OCI-M2 (cell line): ENCODE data around the gene MAVS.

Experiments used
- DNase-seq: peaks from one replicate; lab custom pipeline; 2025; ENCODE audit not compliant: unreplicated experiment; lab: John Stamatoyannopoulos, UW

The MAVS gene

DNA sequence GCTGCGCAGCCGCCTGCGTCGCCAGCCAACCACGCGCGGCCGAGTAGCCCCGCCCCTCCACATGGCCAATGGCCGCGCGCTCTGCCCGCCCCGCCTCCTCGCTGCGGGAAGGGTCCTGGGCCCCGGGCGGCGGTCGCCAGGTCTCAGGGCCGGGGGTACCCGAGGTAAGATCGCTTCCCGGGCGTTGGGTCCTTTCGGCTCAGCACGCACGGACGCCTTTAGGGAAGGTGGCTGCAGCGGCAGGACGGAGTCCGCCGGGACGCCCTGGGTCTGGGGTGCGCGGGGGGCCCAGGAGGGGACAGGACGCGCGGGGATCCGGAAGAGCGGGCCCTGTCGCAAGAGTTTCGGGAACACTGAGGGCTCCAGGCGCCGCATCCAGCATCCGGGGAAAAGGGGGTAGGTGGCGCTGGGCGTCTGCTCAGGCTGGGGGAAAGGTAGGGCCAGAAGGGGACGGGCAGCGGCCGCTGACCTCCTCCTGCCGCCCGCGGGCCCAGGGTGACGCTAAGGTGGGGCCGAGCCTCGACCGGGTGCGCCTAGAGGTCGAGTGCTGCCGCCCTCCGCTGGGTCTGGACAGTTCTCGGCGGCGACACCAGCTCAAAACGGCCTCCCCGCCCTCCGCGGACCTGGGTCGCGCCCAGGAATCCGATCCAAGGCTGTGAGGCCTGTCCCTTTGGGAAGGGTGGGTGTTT is at the start of gene MAVS:
TSS of gene MAVS (plus strand) at position 95 of the 689 bp plus-strand sequence. CDS start 7,791 bp downstream, outside the sequence.
- DNase-seq, result no peak

DNA sequence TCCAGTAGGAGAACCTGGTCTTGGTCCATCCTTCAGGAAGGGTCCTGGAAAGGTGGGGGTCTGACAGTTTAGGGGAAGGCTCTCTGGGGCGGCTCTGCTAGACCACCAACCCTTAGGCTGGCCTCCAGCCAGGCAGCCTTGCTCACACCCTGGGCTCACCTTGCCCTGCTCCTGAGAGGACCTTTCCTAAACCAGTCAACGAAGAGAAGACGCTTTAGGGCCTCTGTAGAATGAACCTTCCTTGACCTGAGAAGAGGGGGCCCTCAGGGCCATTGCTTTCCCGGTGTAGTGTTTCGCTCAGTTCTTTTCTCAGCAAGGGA is 49.4 kb upstream of the MAVS start:
- no peak for DNase-seq

GRCh38 chr20:3797592-3798372 is 48.9 kb upstream of the MAVS start:
- no peak for DNase-seq

GRCh38 chr20:3798373-3798768 is 48.3 kb upstream of the MAVS start:
- DNase-seq, result no peak

DNA sequence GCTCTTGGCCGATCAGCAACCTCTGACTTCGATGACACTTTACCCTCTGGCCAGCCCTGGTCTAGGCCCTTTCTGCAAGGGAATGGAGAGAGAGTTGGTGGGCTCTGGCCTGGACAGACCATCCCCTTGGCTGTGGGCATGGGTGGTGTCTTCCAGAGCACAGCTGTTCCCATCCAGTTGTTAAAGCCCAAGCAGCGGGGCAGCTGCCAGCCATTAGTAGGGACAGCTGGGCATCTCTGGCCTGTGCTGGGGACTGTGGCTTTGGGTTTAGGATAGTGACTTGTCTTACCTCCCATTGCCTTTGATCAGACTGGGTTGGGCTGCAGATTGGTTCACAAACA is 47.8 kb upstream of the MAVS start:
- no peak for DNase-seq

GRCh38 chr20:3800256-3800877 is 46.3 kb upstream of the MAVS start:
- no peak for DNase-seq

GRCh38 chr20:3800878-3801260 is 45.8 kb upstream of the MAVS start:
- DNase-seq, result no peak

GRCh38 chr20:3801299-3801698 is 45.3 kb upstream of the MAVS start:
- DNase-seq, result no peak

GRCh38 chr20:3801846-3802245 is 44.8 kb upstream of the MAVS start:
- no peak for DNase-seq

GRCh38 chr20:3802524-3803239 is 44.0 kb upstream of the MAVS start:
- DNase-seq, result no peak

- no peak for DNase-seq
Measured at GRCh38 chr20:3803289-3803688, 43.3 kb upstream of the MAVS start.

DNA sequence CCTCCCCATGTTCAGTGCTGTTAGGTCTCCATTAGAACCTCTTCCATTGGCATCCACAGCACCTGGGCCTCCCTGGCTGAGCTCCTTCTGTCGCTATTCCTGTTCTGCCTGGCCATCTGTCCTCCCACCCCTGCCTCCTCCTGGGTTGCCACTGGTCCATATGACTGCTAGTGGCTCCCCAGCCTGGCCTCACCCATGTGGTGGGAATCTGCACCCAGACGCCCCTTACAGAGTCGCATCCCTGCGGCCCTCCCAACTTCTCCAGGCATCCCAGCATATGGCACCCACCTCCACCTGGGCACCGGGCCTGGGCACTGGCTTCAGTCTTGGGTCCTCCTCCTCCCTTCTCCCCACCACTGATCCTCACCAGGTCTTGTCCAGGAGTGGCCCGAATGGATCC is 42.8 kb upstream of the MAVS start:
- DNase-seq, result no peak

GRCh38 chr20:3804254-3804751 is 42.3 kb upstream of the MAVS start:
- DNase-seq, result no peak

DNA sequence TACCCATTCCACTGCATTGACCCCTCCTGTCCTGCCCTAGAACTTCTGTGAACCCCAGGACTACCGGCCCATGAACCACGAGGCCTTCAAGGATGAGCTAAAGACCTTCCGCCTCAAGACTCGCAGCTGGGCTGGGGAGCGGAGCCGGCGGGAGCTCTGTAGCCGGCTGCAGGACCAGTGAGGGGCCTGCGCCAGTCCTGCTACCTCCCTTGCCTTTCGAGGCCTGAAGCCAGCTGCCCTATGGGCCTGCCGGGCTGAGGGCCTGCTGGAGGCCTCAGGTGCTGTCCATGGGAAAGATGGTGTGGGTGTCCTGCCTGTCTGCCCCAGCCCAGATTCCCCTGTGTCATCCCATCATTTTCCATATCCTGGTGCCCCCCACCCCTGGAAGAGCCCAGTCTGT is 41.9 kb upstream of the MAVS start:
- no peak for DNase-seq

DNA sequence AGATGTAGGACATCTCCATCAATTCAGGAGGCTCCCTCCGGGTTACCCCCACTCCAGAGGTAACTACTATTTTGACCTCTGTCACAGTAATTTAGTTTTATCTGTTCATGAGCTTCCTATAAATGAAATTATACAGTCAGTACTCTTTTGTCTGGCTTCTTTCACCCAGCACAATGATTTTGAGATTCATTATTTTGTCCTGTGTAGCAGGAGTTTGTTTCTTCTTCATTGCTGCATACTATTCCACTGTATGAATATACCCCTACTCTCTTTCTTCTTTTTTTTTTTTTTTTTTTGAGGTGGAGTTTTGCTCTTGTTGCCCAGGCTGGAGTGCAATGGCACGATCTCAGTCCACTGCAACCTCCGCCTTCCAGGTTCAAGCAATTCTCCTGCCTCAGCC is 38.1 kb upstream of the MAVS start:
- DNase-seq, result no peak

GRCh38 chr20:3811467-3812258 is 35.0 kb upstream of the MAVS start:
- DNase-seq, result no peak

DNA sequence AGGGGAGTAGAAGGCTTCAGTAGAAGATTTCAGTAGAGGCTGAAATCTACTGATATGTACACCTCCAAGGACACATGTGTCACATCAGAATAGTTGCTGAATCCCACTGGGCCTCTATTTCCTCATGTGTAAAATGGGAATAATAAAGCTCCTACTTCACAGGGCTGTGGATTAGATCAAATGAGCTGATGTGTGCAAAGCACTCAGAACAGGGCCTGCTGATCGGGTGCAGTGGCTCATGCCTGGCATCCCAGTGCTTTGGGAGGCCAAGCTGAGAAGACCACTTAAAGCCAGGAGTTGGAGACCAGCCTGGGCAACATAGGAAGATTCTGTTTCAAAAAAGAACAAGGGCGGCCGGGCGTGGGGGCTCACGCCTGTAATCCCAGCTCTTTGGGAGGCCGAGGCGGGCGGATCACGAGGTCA is 34.4 kb upstream of the MAVS start:
- no peak for DNase-seq

DNA sequence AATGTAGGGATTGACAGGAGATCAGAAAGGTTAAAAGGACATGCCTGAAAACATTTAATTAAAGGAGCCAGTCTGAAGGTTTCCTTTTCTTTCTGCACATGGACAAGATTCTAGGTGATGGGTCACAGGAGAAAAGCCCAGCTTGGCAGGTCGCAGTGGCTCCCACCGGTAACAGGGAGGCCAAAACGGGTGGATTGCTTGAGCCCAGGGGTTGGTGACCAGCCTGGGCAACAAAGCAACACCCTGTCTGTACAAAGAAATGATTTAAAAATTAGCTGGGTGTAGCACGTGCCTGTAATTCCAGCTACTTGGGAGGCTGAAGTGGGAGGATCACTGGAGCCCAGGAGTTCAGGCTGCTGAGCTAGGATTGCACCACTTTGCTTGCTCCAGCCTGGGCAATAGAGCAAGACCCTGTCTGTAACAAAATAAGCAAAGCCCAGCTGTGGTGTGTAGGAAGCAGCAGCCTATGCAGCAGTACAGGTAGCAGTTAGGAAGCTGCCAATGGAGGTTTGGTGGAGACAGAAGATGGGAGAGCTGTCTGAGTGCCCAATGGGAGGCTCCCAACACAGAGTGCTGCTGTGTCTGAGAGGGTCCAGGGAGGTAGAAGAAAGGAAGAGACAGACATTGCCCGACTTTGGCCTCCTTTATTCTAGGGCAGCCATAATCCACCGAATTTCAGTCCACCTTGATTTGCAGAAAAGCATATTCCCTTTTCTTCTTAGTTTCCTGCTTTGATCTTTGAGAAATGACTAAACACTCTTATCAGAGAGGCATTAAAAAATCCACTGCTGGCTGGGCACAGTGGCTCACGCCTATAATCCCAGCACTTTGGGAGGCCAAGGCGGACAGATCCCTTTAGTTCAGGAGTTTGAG is 33.4 kb upstream of the MAVS start:
- DNase-seq, result no peak

DNA sequence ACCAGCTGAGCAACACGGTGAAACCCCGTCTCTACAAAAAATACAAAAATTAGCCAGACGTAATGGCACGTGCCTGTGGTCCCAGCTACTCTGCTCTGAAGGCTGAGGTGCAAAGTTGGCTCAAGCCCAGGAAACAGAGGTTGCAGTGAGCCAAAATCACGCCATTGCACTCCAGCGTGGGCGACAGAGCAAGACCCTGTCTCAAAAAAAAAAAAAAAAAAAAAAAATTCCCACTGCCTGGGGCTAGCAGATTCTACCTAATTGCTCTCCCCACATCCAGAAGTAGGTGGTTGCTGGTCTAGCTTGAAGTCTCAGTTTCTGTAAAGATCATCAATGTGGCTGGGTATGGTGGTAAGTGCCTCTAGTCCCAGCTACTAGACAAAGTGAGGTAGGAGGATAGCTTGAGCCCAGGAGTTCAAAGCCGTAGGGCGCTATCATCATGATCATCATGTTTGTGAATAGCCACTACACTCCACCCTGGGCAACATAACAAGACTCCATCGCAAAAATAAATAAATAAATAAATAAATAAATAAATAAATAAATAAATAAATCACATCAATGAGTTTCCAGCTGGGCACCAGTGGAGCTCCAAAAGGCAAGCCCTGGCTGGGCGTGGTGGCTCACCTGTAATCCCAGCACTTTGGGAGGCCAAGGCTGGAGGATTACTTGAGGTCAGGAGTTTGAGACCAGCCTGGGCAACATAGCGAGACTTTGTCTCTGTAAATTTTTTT is 32.6 kb upstream of the MAVS start:
- no peak for DNase-seq
